Measurements from ENCODE around the gene IGSF23. TPM values are rescaled to one million over a fixed set of nuclear protein-coding genes. Genes with fewer than 3 reads are reported as not detected.

The IGSF23 gene
- total and polyA plus RNA-seq, 9 donors, result 0.57 TPM; not detected in 8

DNA sequence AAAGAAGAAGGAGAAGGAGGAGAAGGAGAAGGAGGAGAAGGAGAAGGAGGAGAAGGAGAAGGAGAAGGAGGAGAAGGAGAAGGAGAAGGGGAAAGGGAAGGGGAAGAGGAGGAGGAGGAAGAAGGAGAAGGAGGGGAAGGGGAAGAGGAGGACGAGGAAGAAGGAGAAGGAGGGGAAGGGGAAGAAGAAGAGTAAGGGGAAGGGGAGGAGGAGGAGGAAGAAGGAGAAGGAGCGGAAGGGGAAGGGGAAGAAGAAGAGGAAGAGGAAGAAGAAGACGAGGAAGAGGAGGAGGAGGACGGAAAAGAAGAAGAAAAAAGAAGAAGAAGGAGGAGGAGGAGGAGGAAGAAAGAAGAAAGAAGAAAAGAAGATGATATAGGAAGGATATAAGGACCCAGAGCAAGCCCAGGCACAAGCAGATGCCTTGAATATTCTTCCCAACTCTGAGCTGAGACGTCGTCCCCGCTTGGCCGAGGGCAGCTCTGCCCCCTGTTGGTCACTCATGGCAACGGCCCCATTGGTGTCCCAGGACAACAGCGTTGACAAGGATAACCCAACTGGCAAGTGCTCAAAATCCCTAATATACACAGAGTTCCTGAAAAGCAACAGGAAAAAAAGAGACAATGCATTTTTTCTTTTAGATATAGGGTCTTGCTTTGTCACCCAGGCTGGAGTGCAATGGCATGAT lies 30.6 kb upstream of the IGSF23 start:
- TF ChIP-seq, protein P1, sequence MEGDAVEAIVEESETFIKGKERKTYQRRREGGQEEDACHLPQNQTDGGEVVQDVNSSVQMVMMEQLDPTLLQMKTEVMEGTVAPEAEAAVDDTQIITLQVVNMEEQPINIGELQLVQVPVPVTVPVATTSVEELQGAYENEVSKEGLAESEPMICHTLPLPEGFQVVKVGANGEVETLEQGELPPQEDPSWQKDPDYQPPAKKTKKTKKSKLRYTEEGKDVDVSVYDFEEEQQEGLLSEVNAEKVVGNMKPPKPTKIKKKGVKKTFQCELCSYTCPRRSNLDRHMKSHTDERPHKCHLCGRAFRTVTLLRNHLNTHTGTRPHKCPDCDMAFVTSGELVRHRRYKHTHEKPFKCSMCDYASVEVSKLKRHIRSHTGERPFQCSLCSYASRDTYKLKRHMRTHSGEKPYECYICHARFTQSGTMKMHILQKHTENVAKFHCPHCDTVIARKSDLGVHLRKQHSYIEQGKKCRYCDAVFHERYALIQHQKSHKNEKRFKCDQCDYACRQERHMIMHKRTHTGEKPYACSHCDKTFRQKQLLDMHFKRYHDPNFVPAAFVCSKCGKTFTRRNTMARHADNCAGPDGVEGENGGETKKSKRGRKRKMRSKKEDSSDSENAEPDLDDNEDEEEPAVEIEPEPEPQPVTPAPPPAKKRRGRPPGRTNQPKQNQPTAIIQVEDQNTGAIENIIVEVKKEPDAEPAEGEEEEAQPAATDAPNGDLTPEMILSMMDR (IDR thresholded peaks at IDR 0.05), result peak in 1 of 3 donors; percentile 11
- TF ChIP-seq POLR2A (IDR thresholded peaks at IDR 0.05) (no peak), EP300 (IDR thresholded peaks at IDR 0.05) (no peak)
- no peaks in the 10 kb centered on the region for H3K36me3 ChIP-seq
- no peaks in the 10 kb centered on the region for H3K27me3 ChIP-seq
- no peaks in the 10 kb centered on the region for H3K4me1 ChIP-seq (ENCODE audit: insufficient read depth)
- DNase-seq, result no peak
- intact Hi-C loops (cut with DNase I), result no loop called here
- H3K4me3 ChIP-seq, result no peak overlapping the region
- no peaks in the 10 kb centered on the region for H3K9me3 ChIP-seq
- 22 to 25% (median 24%) methylated on average over 10 of the region's 10 CpGs for WGBS, 3 donors
- no peak overlapping the region for H3K27ac ChIP-seq

GRCh38 chr19:44585371-44586133 lies 27.8 kb upstream of the IGSF23 start:
- 73 to 84% (median 81%) methylated on average over 5 of the region's 5 CpGs for WGBS, 3 donors
- intact Hi-C loops (cut with DNase I), result no loop called here

DNA sequence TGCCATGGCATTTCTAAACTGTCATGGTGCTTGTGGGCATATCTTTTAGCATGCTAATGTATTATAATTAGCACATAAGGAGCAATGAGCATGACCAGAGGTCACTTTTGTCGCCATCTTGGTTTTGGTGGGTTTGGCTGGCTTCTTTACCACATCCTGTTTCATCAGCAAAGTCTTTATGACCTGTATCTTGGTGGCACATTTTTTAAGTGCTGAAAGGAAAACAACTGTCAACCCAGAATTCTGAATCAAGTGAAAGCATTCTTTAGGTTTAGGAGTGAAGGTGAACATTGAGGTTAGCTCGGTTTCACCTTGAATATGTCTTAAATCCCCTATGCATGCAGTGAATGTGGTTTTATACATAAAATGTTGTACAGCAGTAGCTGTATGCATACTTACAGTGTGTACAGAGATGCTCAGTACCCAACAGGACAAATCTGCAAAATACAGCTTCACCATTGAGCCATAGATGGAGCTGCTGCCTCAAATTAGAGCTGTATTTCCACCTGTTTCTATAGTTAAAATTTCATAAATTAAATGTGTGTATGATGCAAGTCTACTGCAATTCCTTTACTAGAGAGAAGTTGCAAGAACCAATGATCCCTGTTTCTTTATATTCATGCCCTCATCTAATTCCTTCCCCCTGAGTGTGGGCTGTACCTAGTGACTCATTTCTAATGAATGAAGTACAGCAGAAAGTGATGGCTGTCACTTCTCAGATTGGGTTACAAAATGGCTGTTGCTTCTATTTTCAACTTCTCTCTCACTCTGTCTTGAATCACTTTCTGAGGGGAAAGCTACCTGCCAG lies 25.2 kb upstream of the IGSF23 start:
- intact Hi-C loops (cut with DNase I), result no loop called here
- DNase-seq, result no peak
- 74 to 84% (median 80%) methylated on average over 2 of the region's 2 CpGs for WGBS, 3 donors
- Histone ChIP-seq H3K27me3 (no peaks in the 10 kb centered on the region), H3K9me3 (no peaks in the 10 kb centered on the region), H3K4me1 (ENCODE audit: insufficient read depth) (no peaks in the 10 kb centered on the region), H3K27ac (no peak overlapping the region), H3K36me3 (no peaks in the 10 kb centered on the region), H3K4me3 (no peak overlapping the region)
- TF ChIP-seq EP300 (IDR thresholded peaks at IDR 0.05), result no peak
- TF ChIP-seq, protein P1 (IDR thresholded peaks at IDR 0.05), result no peak
- TF ChIP-seq POLR2A (IDR thresholded peaks at IDR 0.05), result no peak

More at GRCh38 chr19:44585371-44586133, 27.8 kb upstream of the IGSF23 start:
- Histone ChIP-seq H3K27ac (no peak overlapping the region), H3K27me3 (no peaks in the 10 kb centered on the region), H3K36me3 (no peaks in the 10 kb centered on the region), H3K4me3 (no peak overlapping the region), H3K9me3 (no peaks in the 10 kb centered on the region), H3K4me1 (ENCODE audit: insufficient read depth) (no peaks in the 10 kb centered on the region)
- no peak for DNase-seq
- TF ChIP-seq EP300 (IDR thresholded peaks at IDR 0.05), result no peak
- TF ChIP-seq POLR2A (IDR thresholded peaks at IDR 0.05), result no peak

GRCh38 chr19:44588771-44589112 lies 24.6 kb upstream of the IGSF23 start:
- no peak for DNase-seq
- TF ChIP-seq EP300 (IDR thresholded peaks at IDR 0.05) (no peak), POLR2A (IDR thresholded peaks at IDR 0.05) (no peak)
- TF ChIP-seq, protein P1 (IDR thresholded peaks at IDR 0.05), result no peak
- H3K27me3 ChIP-seq, result no peaks in the 10 kb centered on the region
- H3K4me1 ChIP-seq (ENCODE audit: insufficient read depth), result no peaks in the 10 kb centered on the region
- no peak overlapping the region for H3K27ac ChIP-seq
- intact Hi-C loops (cut with DNase I), result no loop called here
- no peaks in the 10 kb centered on the region for H3K9me3 ChIP-seq
- H3K4me3 ChIP-seq, result no peak overlapping the region
- 69 to 76% (median 72%) methylated on average over 3 of the region's 3 CpGs for WGBS, 3 donors
- no peaks in the 10 kb centered on the region for H3K36me3 ChIP-seq

All from ovary (tissue), 9 donors.